Measurements from ENCODE around the gene MAD1L1.

MAD1L1 gene

DNA sequence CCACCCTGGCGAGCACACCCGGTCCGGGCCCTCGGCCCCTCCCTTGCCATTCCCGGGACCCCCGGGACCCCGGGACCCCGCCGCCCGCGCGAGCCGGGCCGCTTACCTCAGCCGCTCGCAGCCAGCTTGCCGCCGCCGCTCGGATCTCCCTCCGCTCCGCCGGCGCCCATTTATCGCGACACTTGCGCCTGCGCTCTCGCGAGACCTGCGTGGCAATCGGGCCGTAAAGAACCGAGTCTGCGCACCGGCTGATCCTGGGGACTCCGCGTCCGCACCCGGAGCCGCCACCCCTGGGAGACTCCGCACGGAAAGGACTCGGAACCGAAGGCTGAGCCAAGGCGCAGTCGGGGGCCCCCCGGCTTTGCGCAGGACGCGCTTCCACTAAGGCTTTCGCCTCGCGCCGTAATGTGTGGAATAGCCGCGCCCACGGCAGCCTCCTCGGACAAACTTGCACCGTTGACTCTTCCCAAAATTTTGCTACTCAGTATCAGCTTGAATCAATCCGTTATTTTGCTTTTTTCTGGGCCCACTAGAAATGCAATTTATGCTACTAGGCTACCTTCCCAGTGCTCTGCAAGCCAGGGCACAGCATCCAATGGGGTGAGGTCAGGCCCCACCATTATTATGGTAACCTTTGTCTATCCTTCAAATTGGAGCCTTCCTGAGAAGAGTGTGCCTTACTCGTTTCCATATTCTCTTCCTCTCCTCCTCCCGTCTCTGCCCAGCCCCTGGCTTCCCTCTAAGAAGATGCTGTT lies at the start of gene MAD1L1:
MAD1L1 (minus strand) TSS at position 180 of the 755 bp plus-strand sequence. CDS start 2,812 bp downstream, outside the sequence.
- DNase-seq, result peak; percentile 81

DNA sequence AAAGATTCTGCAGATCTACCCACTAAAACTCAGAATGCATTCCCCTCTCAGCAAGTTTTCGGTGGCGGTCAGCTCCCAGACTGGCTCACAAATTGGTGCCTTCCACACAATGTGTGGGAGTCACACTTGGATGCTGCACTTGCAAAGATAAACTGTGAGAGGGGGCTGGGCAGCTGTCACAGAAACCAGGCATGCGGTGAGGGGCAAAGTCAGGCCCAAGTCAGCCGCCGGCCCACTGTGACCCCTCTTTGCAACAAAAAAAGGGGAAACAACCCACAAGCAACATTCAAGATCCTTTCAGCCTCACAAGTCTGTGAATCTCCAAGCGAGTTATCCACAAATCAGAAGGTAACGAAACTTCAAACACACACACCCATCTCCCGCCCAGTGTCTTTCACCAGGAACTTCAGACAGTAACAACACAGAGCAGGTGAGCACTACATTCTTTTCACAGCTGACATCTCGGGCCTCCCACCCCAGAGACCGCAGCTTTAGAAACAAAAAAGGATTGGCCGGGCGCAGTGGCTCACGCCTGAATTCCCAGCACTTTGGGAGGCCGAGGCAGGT lies 49.5 kb upstream of the MAD1L1 start:
- DNase-seq, result no peak

DNA sequence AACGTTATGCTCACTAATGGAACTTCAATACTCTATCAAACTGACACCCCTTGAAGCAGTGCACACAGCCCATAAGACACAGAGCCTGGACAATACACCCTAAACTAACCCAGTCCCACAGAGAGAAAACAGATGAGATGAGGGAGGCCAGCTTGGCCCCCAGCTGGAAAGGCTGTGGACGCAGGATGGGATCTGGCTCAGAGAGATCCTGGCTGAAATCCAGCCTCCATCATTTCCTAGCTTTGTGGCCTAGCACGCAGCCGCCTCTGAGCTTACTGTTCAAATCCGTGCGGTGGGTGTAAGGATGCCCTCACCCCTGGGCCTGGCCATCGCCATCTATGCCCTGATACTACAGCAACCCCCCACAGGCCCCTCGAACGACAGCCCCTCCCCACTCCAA lies 48.8 kb upstream of the MAD1L1 start:
- DNase-seq, result no peak

GRCh38 chr7:2280424-2280823 lies 47.7 kb upstream of the MAD1L1 start:
- no peak for DNase-seq

DNA sequence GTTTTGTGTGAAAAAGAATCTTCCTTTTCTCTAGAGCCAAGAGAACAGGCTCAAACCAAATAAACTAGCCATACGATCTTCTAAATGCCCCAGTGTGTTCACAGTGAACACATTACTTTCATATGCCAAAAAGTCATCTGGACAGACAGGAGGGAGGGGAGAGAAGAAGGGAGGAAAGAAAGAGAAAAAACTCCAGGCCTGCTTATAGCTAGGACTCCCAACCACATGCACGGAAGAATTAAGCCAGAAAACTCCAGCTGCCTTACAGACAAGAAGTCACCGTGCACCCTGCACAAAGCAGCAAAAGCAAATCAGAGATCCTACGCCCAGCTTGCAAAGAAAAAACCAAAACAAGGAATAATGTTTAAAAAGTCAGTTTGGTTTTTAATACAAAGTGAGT lies 47.2 kb upstream of the MAD1L1 start:
- no peak for DNase-seq

GRCh38 chr7:2278026-2278425 lies 45.3 kb upstream of the MAD1L1 start:
- no peak for DNase-seq

- DNase-seq, result no peak
Measured at GRCh38 chr7:2276107-2276506, 43.4 kb upstream of the MAD1L1 start.

DNA sequence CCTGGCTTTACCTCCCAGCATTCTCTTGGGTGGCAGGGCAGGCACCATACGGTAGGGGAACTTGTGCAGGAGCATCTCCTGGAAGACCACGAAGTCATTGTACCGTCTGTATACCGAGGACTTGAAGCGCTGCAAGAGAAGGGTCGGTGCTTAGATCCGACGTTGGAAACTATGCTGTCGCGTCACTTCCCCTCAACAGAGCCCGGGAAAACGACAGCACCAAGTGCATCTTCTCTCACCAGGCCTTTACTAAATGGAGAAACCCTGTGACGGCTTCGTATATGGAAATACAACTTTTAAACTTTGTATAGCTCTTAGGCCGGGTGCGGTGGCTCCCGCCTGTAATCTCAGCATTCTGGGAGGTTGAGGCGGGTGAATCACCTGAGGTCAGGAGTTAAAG lies 42.4 kb upstream of the MAD1L1 start:
- no peak for DNase-seq

- no peak for DNase-seq
Measured at GRCh38 chr7:2274666-2275065, 41.9 kb upstream of the MAD1L1 start.

DNA sequence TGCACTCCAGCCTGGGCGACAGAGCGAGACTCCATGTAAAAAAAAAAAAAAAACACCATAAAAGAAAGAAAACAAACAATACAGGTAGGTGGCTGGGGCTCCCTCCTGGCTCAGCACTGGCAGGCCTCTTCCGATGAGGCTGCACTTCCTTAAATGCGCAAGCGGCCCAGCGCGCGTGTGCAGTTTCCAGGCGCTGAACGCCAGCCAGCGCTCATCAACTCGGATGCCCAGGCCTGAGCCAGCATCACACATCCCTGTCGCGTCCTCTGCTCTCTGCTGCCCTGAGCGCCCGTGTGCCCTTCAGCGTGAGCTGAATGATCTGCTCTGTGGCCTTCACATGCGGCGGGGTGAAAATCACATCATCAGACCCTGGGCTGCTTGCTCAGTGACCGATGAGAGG lies 41.1 kb upstream of the MAD1L1 start:
- DNase-seq, result no peak

- no peak for DNase-seq
Measured at GRCh38 chr7:2272031-2272430, 39.3 kb upstream of the MAD1L1 start.

GRCh38 chr7:2271273-2272026 lies 38.7 kb upstream of the MAD1L1 start:
- DNase-seq, result peak; percentile 1

- peak; percentile 6 for DNase-seq
Measured at GRCh38 chr7:2270495-2270894, 37.8 kb upstream of the MAD1L1 start.

GRCh38 chr7:2269991-2270460 lies 37.3 kb upstream of the MAD1L1 start:
- peak; percentile 10 for DNase-seq

DNA sequence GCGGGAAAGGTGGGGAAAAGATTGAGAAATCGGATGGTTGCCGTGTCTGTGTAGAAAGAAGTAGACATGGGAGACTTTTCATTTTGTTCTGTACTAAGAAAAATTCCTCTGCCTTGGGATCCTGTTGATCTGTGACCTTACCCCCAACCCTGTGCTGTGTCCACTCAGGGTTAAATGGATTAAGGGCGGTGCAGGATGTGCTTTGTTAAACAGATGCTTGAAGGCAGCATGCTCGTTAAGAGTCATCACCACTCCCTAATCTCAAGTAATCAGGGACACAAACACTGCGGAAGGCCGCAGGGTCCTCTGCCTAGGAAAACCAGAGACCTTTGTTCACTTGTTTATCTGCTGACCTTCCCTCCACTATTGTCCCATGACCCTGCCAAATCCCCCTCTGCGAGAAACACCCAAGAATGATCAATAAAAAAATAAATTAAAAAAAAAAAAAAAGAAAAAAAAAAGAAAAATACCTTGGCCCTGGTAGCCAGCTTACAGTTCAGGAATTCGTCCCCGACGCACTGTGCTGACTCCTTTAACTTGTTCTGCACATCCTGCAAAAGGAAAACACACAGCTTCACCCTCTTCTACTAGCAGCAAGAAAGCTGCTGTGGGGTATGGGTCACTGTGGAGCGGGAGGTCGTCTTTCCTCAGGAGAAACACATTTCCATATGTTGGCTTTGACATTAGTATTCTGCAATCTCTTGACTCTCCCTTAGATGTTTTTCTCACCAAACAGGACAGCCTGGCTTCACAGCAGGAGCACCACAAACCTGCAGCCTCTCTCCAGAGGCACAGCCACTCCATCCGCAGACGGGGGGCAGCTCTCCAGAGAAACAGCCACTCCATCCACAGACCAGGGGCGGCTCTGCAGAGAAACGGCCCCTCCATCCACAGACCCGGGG lies 36.6 kb upstream of the MAD1L1 start:
- DNase-seq, result peak; percentile 8

GRCh38 chr7:2266911-2267310 lies 34.2 kb upstream of the MAD1L1 start:
- DNase-seq, result peak; percentile 15

- DNase-seq, result no peak
Measured at GRCh38 chr7:2264158-2264557, 31.4 kb upstream of the MAD1L1 start.

DNA sequence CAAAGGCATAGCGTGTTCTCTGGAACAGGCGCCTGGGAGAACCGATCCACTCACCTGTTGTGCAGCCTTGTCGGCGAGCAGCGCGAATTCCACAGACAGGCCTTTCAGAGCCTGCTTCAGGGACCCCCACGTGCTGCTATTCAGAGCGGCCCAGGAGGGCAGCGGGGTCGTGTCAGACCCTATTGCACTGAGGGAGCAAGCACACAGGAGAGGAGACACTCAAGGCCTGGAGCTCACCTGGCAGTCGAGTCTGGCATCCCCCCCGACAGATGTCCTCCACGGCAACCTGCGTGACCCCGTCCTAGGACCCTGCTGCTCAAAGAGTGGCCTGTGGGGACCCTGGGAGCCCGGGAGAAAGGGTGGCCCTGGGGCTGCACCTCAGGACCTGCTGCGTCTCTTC lies 30.4 kb upstream of the MAD1L1 start:
- DNase-seq, result no peak

DNA sequence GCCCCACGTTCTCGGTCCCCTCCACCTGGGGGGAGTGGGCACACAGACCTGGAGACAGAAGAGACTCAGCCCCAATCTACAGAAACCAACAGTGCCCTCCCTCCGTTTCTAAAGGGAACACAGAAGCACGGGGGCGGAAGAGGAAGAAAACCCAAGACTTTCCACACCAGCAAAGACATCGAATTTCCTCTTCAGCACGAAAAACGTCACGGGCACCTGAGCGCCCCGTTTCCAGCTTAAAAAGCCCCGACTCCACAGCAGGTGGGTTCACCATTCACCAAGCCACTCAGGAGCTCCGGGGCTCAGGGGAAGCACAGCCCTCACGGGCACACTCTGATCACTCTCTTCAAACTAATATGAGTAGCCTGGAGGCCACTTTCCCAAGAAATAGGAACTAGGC lies 28.9 kb upstream of the MAD1L1 start:
- no peak for DNase-seq

GRCh38 chr7:2260820-2261219 lies 28.1 kb upstream of the MAD1L1 start:
- DNase-seq, result peak; percentile 67

GRCh38 chr7:2259480-2259879 lies 26.7 kb upstream of the MAD1L1 start:
- DNase-seq, result no peak

DNA sequence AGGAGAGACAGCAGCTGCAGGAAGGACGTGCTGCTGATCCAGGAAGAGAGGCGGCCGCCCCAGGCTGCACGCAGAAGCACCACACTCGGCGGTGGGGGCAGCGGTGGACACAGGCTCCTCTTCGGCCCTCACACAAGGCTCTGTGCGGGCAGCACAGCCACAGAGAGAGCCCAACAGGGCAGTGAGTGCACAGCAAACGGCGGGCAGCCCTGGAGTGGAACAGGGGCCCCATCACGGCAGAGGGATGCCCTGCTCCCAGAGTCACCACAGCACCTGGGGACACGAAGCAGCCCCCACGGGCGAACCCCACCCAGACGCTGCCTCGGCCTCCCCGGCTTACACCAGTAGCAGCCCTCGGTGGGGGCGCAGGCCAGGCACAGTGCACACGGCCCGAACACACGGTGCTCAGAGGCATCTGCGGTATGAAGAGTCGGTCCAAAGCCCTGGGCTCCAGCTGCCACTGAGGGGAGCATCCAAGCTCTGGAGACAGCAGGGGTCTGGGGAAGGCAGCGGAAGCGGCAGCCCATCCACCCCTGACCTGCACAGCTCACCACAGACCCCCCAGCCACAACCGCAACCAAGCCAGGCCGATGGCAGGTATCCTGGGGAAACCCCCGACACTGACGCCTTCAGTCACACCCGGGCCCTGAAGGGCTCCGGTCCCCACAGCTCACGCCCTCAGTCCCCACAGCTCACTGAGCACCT lies 26.1 kb upstream of the MAD1L1 start:
- DNase-seq, result no peak
